A673 (cell line): ENCODE measurements around the gene S100A5.

Source experiments
- EZH2 ChIP-seq: fragments of 200-600 bp; sonication (generic); IDR thresholded peaks from 2 replicates; pipeline ENCODE4 v1.6.1; 2017; ENCODE audit warnings: borderline replicate concordance, low read depth, mild to moderate bottlenecking, mixed read lengths, antibody characterized with exemption, low read length; ENCODE audit not compliant: poor library complexity, severe bottlenecking
- TF ChIP-seq, protein P1 (sequence below): fragments of 300-800, 200-600 bp; sonication (generic); conservative IDR thresholded peaks from 2 replicates; pipeline ENCODE4 v1.5.1; 2017; ENCODE audit warnings: low read depth, mild to moderate bottlenecking, antibody characterized with exemption, low read length, moderate library complexity, mixed read lengths

DNA sequence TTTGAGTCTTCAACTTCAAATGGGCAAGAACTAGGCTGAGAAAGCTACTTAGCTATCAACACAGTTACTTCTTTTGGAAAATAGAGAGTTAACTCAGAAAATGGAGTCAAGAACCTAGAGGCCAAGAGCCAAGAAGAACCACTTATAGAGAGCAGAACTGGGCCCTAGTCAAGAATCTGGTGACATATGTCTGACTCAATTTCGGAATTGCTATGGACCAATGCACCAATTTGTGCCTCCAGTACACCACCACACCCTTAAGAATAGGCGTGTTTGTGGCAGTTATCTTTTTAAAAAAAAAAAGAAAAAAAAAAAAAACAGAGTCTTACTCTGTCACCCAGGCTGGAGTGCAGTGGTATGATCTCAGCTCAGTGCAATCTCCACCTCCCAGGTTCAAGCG, 17.1 kb upstream of the S100A5 start:
- TF ChIP-seq, protein P1, sequence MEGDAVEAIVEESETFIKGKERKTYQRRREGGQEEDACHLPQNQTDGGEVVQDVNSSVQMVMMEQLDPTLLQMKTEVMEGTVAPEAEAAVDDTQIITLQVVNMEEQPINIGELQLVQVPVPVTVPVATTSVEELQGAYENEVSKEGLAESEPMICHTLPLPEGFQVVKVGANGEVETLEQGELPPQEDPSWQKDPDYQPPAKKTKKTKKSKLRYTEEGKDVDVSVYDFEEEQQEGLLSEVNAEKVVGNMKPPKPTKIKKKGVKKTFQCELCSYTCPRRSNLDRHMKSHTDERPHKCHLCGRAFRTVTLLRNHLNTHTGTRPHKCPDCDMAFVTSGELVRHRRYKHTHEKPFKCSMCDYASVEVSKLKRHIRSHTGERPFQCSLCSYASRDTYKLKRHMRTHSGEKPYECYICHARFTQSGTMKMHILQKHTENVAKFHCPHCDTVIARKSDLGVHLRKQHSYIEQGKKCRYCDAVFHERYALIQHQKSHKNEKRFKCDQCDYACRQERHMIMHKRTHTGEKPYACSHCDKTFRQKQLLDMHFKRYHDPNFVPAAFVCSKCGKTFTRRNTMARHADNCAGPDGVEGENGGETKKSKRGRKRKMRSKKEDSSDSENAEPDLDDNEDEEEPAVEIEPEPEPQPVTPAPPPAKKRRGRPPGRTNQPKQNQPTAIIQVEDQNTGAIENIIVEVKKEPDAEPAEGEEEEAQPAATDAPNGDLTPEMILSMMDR: no peak
- TF ChIP-seq EZH2: no peak
